Transverse colon (tissue), 3 donors: Measurements from ENCODE around the gene NEK6.

ENCODE experiments used
- EP300 ChIP-seq: sonication (generic); formaldehyde crosslinking; IDR thresholded peaks from one replicate; pipeline ENCODE4 v1.6.1; 2017; ENCODE audit warnings: antibody characterized with exemption, low read depth
- POLR2A ChIP-seq: fragments of 450-650 bp; IDR thresholded peaks from one replicate; pipeline ENCODE4 v1.6.1; 2016; ENCODE audit warnings: antibody characterized with exemption, mild to moderate bottlenecking, moderate library complexity
- POLR2AphosphoS5 ChIP-seq, 3 donors: sonication (generic); formaldehyde crosslinking; IDR thresholded peaks; one replicate each; pipeline ENCODE4 v1.6.1; 2016; ENCODE audit warnings: antibody characterized with exemption in 3 of 3

GRCh38 chr9:124351672-124352468, 94.1 kb downstream of the NEK6 start:
- no peak for TF ChIP-seq POLR2A
- no peak for TF ChIP-seq POLR2AphosphoS5 (IDR thresholded peaks at IDR 0.05)
- TF ChIP-seq EP300: no peak
